NCI-H2107 treated with DMSO at 0.1 percent for 48 hours (cell line): ENCODE data around the gene ZNF524.

Experiments
- DNase-seq: peaks from one replicate; lab custom pipeline; 2025; ENCODE audit not compliant: unreplicated experiment; lab: John Stamatoyannopoulos, UW

Gene ZNF524

GRCh38 chr19:55618426-55618825, 18.3 kb downstream of the ZNF524 start:
- no peak for DNase-seq

- no peak for DNase-seq
These were observed 19.2 kb downstream of the ZNF524 start for GRCh38 chr19:55619286-55619685.

DNA sequence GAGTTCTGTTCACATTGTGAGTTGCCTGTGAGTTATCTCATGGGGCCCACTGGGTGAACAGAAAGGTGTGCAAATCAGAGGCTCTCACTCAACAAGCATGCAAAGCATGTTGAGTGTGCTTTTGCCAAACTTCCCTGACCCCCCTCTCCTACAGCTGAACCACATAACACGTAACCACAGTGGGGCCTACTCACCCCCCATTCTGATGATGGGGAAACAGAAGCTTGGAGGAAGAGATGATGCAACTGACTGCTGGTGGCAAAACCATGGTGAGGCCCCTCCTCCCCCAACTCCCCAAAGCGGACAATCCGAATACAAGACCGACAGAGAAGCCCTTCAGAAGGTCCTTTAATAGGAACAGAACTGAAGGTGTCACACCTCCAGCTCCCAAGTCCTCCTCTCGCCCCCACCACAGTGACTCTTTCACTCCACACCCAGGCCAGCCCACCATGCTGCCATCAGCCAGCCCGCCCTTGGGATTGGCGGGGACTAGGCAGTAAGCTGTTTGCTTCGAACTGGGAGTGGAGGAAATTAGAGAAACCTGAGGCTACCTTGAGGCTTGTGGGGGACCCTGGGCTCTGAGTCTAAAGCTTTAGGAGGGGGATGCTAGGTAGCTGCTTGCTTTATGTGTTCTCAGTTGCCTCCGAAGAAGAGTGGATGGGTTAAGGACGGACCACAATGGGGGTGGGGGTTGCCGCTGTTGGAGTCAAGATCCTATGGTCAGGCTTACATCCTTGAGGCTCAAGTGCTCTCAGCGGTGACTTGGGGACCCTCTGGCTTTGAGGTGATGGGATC, 20.5 kb downstream of the ZNF524 start:
- no peak for DNase-seq

- no peak for DNase-seq
These were observed 21.2 kb downstream of the ZNF524 start for GRCh38 chr19:55621205-55621672.

DNA sequence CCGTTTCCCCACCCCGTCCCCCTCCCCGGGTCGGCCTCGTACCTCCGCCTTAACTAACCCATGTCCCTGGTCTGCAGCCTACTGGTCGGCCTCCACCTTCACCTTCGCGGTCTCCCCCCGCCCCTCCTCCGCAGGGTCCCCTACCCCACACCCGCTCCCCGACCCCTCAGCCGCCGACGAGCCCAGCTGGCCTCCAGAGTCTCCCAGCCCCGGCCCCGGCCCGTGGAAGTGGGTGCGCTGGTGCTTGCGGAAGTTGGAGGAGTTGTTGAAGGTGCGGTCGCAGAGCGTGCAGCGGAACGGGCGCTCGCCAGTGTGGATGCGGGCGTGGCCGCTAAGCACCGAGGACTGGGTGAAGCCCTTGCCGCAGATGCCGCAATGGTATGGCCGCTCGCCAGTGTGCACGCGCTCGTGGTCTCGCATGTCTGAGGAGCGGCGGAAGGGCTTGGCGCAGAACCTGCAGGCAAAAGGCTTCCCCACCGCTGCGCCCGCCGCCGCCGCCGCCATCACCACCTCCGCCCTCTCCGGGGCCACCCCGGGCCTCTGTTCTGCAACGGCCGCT, 21.7 kb downstream of the ZNF524 start:
- no peak for DNase-seq

DNA sequence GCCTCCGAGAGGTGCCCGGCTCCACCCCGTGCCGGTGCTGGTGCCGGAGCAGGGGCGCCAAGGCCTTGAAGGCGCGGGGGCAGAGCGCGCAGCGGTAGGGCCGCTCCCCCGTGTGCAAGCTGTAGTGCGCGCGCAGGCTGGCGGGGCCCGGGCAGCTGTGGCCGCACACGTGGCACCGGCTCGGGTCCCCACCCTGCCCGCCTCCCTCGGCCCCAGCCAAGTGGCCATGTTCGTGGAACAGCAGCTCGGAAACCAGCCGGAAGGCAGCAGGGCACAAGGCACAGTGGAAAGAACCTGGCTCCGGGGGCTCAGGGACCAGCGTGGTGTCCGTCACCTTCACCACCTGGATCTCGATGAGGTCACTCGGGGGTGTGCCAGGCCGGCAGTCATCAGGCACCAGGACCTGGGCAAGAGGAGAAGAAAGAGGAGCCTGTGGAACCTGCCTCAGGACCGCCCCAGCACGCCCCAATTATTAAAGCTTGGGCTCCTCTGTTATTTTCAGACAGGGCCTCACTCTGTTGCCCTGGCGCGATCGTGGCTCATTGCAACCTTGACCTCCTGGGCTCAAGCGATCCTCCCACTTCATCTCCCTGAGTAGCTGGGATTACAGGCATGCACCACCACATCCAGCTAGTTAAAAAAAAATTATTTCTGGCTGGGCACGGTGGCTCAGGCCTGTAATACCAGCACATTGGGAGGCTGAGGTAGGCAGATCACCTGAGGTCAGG, 22.3 kb downstream of the ZNF524 start:
- DNase-seq = no peak

GRCh38 chr19:55623130-55623529, 23.0 kb downstream of the ZNF524 start:
- no peak for DNase-seq

GRCh38 chr19:55623561-55623960, 23.5 kb downstream of the ZNF524 start:
- no peak for DNase-seq

GRCh38 chr19:55624109-55625003, 24.3 kb downstream of the ZNF524 start, which contains the start of gene ZNF784:
Gene ZNF784, minus strand, starts transcription at chr19:55624566. Its CDS starts 5 bp downstream, at chr19:55624561.
- peak; percentile 87 for DNase-seq

- no peak for DNase-seq
These were observed 24.9 kb downstream of the ZNF524 start for GRCh38 chr19:55625004-55625326.

GRCh38 chr19:55626350-55626749, 26.3 kb downstream of the ZNF524 start:
- peak; percentile 15 for DNase-seq

DNA sequence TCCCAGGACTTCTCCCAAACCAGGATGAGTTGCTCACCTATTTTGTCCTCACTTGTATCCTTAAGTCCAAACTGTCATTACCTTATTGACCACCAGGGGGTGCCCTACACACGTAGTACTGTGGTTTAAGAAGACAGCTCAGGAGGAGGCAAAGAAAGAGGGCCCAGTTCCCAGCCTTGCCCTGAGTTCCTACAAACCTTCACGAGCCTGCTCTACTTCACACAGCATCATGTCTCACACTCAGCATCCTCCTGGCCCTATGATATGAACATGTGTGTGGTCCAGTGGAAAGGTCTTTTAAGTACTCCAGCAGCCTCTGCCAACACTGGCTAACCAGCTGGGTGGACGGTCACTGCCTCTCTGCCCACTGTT, 32.4 kb downstream of the ZNF524 start:
- DNase-seq = peak; percentile 81

DNA sequence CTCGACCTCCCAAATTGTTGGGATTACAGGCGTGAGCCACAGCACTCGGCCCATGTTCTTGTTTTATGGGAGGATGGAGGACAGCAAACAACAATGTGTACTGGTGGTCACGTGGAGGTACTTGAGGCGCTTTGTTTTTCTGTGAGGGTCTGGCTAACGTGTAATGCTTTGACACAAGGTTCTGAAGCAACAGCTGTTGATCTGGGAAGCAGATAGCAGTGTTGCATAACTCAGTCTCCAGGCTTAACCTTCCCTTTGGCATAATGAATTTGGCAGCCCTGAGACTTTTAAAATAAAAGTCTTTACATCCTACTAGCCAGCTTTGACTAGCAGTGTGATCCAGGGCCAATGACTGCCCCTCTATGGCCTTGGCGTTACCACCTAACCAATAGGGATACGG, 33.8 kb downstream of the ZNF524 start:
- DNase-seq = no peak

- DNase-seq = no peak
These were observed 35.2 kb downstream of the ZNF524 start for GRCh38 chr19:55635334-55635717.

DNA sequence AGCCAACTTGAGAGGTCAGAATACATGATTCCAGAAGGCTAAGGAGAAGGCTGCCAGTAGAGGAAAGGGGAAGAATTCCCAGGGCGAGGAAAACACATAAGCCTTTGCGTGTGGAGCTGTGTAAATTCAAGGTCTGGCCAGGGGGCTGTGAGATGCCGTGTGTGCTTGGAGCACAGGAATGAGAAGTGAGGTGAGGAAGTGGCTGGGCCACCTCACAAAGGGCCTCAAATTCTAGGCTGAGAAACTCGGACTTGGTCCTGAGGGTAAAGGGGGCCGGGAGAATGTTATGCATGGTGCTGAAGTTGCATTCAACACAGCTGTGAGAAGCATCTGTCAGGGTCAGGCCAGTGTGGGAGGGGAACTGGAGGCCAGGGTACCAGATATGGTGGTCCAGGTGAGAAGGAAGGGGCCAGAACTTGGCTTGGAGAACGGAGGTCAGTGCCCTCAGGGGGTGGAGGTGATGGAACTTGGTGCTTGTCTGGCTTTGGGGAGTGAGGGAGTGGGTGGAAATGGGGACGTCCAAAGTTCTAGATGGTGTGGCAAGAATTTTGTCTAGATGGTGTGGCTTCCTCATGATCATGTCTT, 35.9 kb downstream of the ZNF524 start:
- DNase-seq = no peak

GRCh38 chr19:55636723-55637122, 36.6 kb downstream of the ZNF524 start:
- DNase-seq = no peak

GRCh38 chr19:55637534-55637933, 37.4 kb downstream of the ZNF524 start:
- DNase-seq = no peak

GRCh38 chr19:55638864-55639359, 38.8 kb downstream of the ZNF524 start:
- DNase-seq = no peak

GRCh38 chr19:55640043-55640576, 40.0 kb downstream of the ZNF524 start:
- DNase-seq = no peak
